Astrocyte (in vitro differentiated cells and primary cell): ENCODE data around the gene XPNPEP1.

Source experiments
- EZH2 ChIP-seq: IDR thresholded peaks from 2 replicates; pipeline ENCODE4 v1.6.1; 2012; ENCODE audit warnings: mild to moderate bottlenecking, low read length, inconsistent platforms; ENCODE audit not compliant: insufficient read depth
- TF ChIP-seq, protein P1 (sequence below): IDR thresholded peaks from 2 replicates; pipeline ENCODE4 v1.5.1; 2011; ENCODE audit warnings: low read depth, mild to moderate bottlenecking, inconsistent platforms, low read length, moderate library complexity; ENCODE audit not compliant: insufficient read depth

GRCh38 chr10:109862738-109863137 is 60.6 kb downstream of the XPNPEP1 start:
- TF ChIP-seq, protein P1, sequence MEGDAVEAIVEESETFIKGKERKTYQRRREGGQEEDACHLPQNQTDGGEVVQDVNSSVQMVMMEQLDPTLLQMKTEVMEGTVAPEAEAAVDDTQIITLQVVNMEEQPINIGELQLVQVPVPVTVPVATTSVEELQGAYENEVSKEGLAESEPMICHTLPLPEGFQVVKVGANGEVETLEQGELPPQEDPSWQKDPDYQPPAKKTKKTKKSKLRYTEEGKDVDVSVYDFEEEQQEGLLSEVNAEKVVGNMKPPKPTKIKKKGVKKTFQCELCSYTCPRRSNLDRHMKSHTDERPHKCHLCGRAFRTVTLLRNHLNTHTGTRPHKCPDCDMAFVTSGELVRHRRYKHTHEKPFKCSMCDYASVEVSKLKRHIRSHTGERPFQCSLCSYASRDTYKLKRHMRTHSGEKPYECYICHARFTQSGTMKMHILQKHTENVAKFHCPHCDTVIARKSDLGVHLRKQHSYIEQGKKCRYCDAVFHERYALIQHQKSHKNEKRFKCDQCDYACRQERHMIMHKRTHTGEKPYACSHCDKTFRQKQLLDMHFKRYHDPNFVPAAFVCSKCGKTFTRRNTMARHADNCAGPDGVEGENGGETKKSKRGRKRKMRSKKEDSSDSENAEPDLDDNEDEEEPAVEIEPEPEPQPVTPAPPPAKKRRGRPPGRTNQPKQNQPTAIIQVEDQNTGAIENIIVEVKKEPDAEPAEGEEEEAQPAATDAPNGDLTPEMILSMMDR, result no peak
- TF ChIP-seq EZH2, result no peak
